PC-9 (cell line): ENCODE measurements around the gene NAXD. TPM values are rescaled to one million over a fixed set of nuclear protein-coding genes. Genes with fewer than 3 reads are reported as not detected.

Source experiments
- BruUV-seq: library from RNA; stranded (reverse); fragments of 400-500 nt; replicated peaks from 2 replicates; lab custom pipeline; 2021; lab: Mats Ljungman, UMichigan
- CTCF ChIA-PET: fragments of 300-600 bp; sonication (Branson Sonifier 250); formaldehyde crosslinking; loops from one replicate; lab custom pipeline; 2022; ENCODE audit warnings: antibody characterized with exemption; lab: Charles Lee
- POLR2A ChIA-PET: fragments of 300-600 bp; sonication (Branson Sonifier 250); formaldehyde crosslinking; loops from one replicate; lab custom pipeline; 2022; ENCODE audit warnings: antibody characterized with exemption; ENCODE audit not compliant: unreplicated experiment; lab: Charles Lee
- DNase-seq, 2 experiments: peaks; one replicate each; pipeline versions ENCODE4 v3.0.0 to v3.0.0-alpha.2; 2015 to 2022; ENCODE audit warnings: mixed read lengths in 1 of 2
- H2AFZ ChIP-seq: fragments of 200-600 bp; sonication (generic); 2 replicates; pipeline ENCODE4 v1.8.1; 2017; ENCODE audit warnings: antibody characterized with exemption
- H3F3A ChIP-seq: fragments of 200-600 bp; sonication (generic); 2 replicates; pipeline ENCODE4 v1.8.1; 2017; ENCODE audit warnings: antibody characterized with exemption, mild to moderate bottlenecking, low read depth; ENCODE audit not compliant: insufficient read depth
- H3K27ac ChIP-seq: fragments of 200-600 bp; sonication (generic); 2 replicates; pipeline ENCODE4 v1.6.1; 2016; ENCODE audit warnings: mixed run types
- H3K27me3 ChIP-seq: fragments of 200-600 bp; sonication (generic); 2 replicates; pipeline ENCODE4 v1.6.1; 2016; ENCODE audit warnings: low read depth, mixed run types; ENCODE audit not compliant: insufficient read depth
- H3K36me3 ChIP-seq: fragments of 200-600 bp; sonication (generic); 2 replicates; pipeline ENCODE4 v1.6.1; 2016; ENCODE audit warnings: low read depth, mixed run types
- H3K4me1 ChIP-seq: fragments of 200-600 bp; sonication (generic); replicated peaks from 2 replicates; pipeline ENCODE4 v1.6.1; 2016; ENCODE audit warnings: mixed run types; ENCODE audit not compliant: insufficient read depth
- H3K4me2 ChIP-seq: fragments of 200-600 bp; sonication (generic); 2 replicates; pipeline ENCODE4 v1.6.1; 2017; ENCODE audit warnings: mixed run types
- H3K4me3 ChIP-seq: fragments of 200-600 bp; sonication (generic); 2 replicates; pipeline ENCODE4 v1.6.1; 2016; ENCODE audit warnings: mixed run types
- H3K79me2 ChIP-seq: fragments of 200-600 bp; sonication (generic); 2 replicates; pipeline ENCODE4 v1.6.1; 2017; ENCODE audit warnings: low read depth, mixed run types
- H3K9me2 ChIP-seq: fragments of 200-600 bp; sonication (generic); 2 replicates; pipeline ENCODE4 v1.8.1; 2017; ENCODE audit warnings: mild to moderate bottlenecking; ENCODE audit not compliant: insufficient read depth
- H3K9me3 ChIP-seq: fragments of 200-600 bp; sonication (generic); 2 replicates; pipeline ENCODE4 v1.8.1; 2016; ENCODE audit warnings: low read depth; ENCODE audit not compliant: insufficient read depth
- H4K20me1 ChIP-seq: fragments of 200-600 bp; sonication (generic); 2 replicates; pipeline ENCODE4 v1.8.1; 2017; ENCODE audit not compliant: insufficient read depth
- CTCF ChIP-seq: fragments of 200-600 bp; sonication (generic); conservative IDR thresholded peaks from 2 replicates; pipeline ENCODE4 v1.6.1; 2017; ENCODE audit warnings: mixed run types, antibody characterized with exemption, mild to moderate bottlenecking, moderate library complexity
- EZH2 ChIP-seq: fragments of 200-600 bp; sonication (generic); IDR thresholded peaks from 2 replicates; pipeline ENCODE4 v1.8.0; 2017; ENCODE audit warnings: antibody characterized with exemption, low read depth
- intact Hi-C: fragments of 100-400 bp; cut with micrococcal nuclease; formaldehyde crosslinking; loops from one replicate; pipeline ENCODE4 v1.10.0; 2022; ENCODE audit not compliant: unreplicated experiment
- total RNA-seq: library from RNA; stranded (reverse); gene quantifications from 2 replicates; pipeline ENCODE4 v1.2.3, GENCODE V29; 2021

NAXD gene
- total RNA-seq, 1 experiment from 2014 or later = 30.2 TPM

GRCh38 chr13:110662091-110662490, 46.7 kb downstream of the NAXD start:
- Histone ChIP-seq H3K4me1 (no peaks in the 10 kb centered on the region), H3K9me2 (no peaks in the 10 kb centered on the region), H3K9me3 (no peaks in the 10 kb centered on the region), H2AFZ (no peak overlapping the region), H3K27me3 (no peaks in the 10 kb centered on the region), H3K79me2 (no peaks in the 10 kb centered on the region), H3K36me3 (peaks cover 31% of the 10 kb centered on the region; the same call in 1 of the 2 replicates), H3F3A (no peaks in the 10 kb centered on the region), H3K27ac (no peak overlapping the region), H4K20me1 (no peaks in the 10 kb centered on the region), H3K4me2 (no peak overlapping the region), H3K4me3 (no peak overlapping the region)
- POLR2A ChIA-PET = interaction anchor here (0.5 kb wide), 1 partner anchor 116 kb away, joined by 9 read pairs; no protein-coding TSS in a partner anchor
- DNase-seq = no peak
- BruUV-seq = no TSS peak
- TF ChIP-seq EZH2 = no peak
- no peak for TF ChIP-seq CTCF
- intact Hi-C loops = no loop called here
- CTCF ChIA-PET = interaction anchor here (0.7 kb wide), 1 partner anchor 214 kb away, joined by 5 read pairs; no protein-coding TSS in a partner anchor

GRCh38 chr13:110662777-110663443, 47.6 kb downstream of the NAXD start:
- intact Hi-C loops = no loop called here
- CTCF ChIA-PET = no interaction called here
- H3K9me3 ChIP-seq = no peaks in the 10 kb centered on the region

GRCh38 chr13:110663491-110663890, 48.1 kb downstream of the NAXD start:
- CTCF ChIA-PET = no interaction called here
- TF ChIP-seq EZH2 = no peak
- TF ChIP-seq CTCF = no peak
- DNase-seq = no peak
- Histone ChIP-seq H3K36me3 (peaks cover 35% of the 10 kb centered on the region; the same call in 1 of the 2 replicates), H3K4me2 (no peak overlapping the region), H3K4me1 (no peaks in the 10 kb centered on the region), H3K27ac (no peak overlapping the region), H3K9me3 (no peaks in the 10 kb centered on the region), H3K9me2 (no peaks in the 10 kb centered on the region), H3F3A (no peaks in the 10 kb centered on the region), H2AFZ (no peak overlapping the region), H3K4me3 (no peak overlapping the region), H4K20me1 (no peaks in the 10 kb centered on the region), H3K27me3 (no peaks in the 10 kb centered on the region), H3K79me2 (no peaks in the 10 kb centered on the region)
- BruUV-seq = no TSS peak
- intact Hi-C loops = no loop called here
- POLR2A ChIA-PET = no interaction called here

More at GRCh38 chr13:110662777-110663443, 47.6 kb downstream of the NAXD start:
- Histone ChIP-seq H3K9me2 (no peaks in the 10 kb centered on the region), H3K36me3 (peaks cover 32% of the 10 kb centered on the region; the same call in 1 of the 2 replicates), H3K27me3 (no peaks in the 10 kb centered on the region), H3K4me1 (no peaks in the 10 kb centered on the region), H3K4me3 (no peak overlapping the region), H3K27ac (no peak overlapping the region), H2AFZ (no peak overlapping the region), H3K79me2 (no peaks in the 10 kb centered on the region), H4K20me1 (no peaks in the 10 kb centered on the region), H3F3A (no peaks in the 10 kb centered on the region), H3K4me2 (no peak overlapping the region)
- POLR2A ChIA-PET = no interaction called here
- no TSS peak for BruUV-seq
- TF ChIP-seq CTCF (no peak), EZH2 (no peak)
- no peak for DNase-seq
